ENCODE measurements around the gene MTSS2.

MTSS2 gene

GRCh38 chr16:70715055-70715858 is 29.4 kb upstream of the MTSS2 start:
- peak; percentile 88 for DNase-seq (ENCODE audit: low read depth, low spot score)

GRCh38 chr16:70714581-70715054 is 28.8 kb upstream of the MTSS2 start:
- DNase-seq (ENCODE audit: low read depth, low spot score) = no peak

GRCh38 chr16:70713824-70714223 is 28.0 kb upstream of the MTSS2 start:
- no peak for DNase-seq (ENCODE audit: low read depth, low spot score)

GRCh38 chr16:70713342-70713741 is 27.5 kb upstream of the MTSS2 start:
- DNase-seq (ENCODE audit: low read depth, low spot score) = no peak

- DNase-seq (ENCODE audit: low read depth, low spot score) = no peak
Measured at GRCh38 chr16:70712942-70713341, 27.1 kb upstream of the MTSS2 start.

GRCh38 chr16:70712359-70712758 is 26.5 kb upstream of the MTSS2 start:
- no peak for DNase-seq (ENCODE audit: low read depth, low spot score)

GRCh38 chr16:70711211-70712031 is 25.6 kb upstream of the MTSS2 start:
- DNase-seq (ENCODE audit: low read depth, low spot score) = no peak

GRCh38 chr16:70710422-70711210 is 24.8 kb upstream of the MTSS2 start:
- no peak for DNase-seq (ENCODE audit: low read depth, low spot score)

- no peak for DNase-seq (ENCODE audit: low read depth, low spot score)
Measured at GRCh38 chr16:70709942-70710341, 24.1 kb upstream of the MTSS2 start.

GRCh38 chr16:70709457-70709856 is 23.6 kb upstream of the MTSS2 start:
- DNase-seq (ENCODE audit: low read depth, low spot score) = no peak

GRCh38 chr16:70708366-70709246 is 22.8 kb upstream of the MTSS2 start:
- no peak for DNase-seq (ENCODE audit: low read depth, low spot score)

GRCh38 chr16:70706948-70707465 is 21.2 kb upstream of the MTSS2 start:
- peak; percentile 43 for DNase-seq (ENCODE audit: low read depth, low spot score)

- DNase-seq (ENCODE audit: low read depth, low spot score) = no peak
Measured at GRCh38 chr16:70705056-70705455, 19.2 kb upstream of the MTSS2 start.

- DNase-seq (ENCODE audit: low read depth, low spot score) = no peak
Measured at GRCh38 chr16:70704586-70704985, 18.7 kb upstream of the MTSS2 start.

- DNase-seq (ENCODE audit: low read depth, low spot score) = no peak
Measured at GRCh38 chr16:70703835-70704381, 18.1 kb upstream of the MTSS2 start.

GRCh38 chr16:70703041-70703834 is 17.4 kb upstream of the MTSS2 start:
- DNase-seq (ENCODE audit: low read depth, low spot score) = peak; percentile 87

- no peak for DNase-seq (ENCODE audit: low read depth, low spot score)
Measured at GRCh38 chr16:70702624-70703023, 16.8 kb upstream of the MTSS2 start.

- no peak for DNase-seq (ENCODE audit: low read depth, low spot score)
Measured at GRCh38 chr16:70701998-70702397, 16.1 kb upstream of the MTSS2 start.

GRCh38 chr16:70701596-70701995 is 15.7 kb upstream of the MTSS2 start:
- no peak for DNase-seq (ENCODE audit: low read depth, low spot score)

- DNase-seq (ENCODE audit: low read depth, low spot score) = no peak
Measured at GRCh38 chr16:70701036-70701435, 15.2 kb upstream of the MTSS2 start.

Data from smooth muscle cell of the brain vasculature (primary cell).